GM10266 (cell line): ENCODE results near the gene AGA.

Experiments used
- DNase-seq: peaks from one replicate; pipeline ENCODE4 v3.0.0; 2012; ENCODE audit errors: extremely low spot score
- CTCF ChIP-seq: IDR thresholded peaks from 2 replicates; pipeline ENCODE4 v1.5.1; 2012; ENCODE audit warnings: mild to moderate bottlenecking, low read depth; ENCODE audit not compliant: control insufficient read depth, insufficient read depth; ENCODE audit errors: missing control alignments

AGA gene

GRCh38 chr4:177461606-177462005 lies 19.4 kb upstream of the AGA start:
- no peak for TF ChIP-seq CTCF
- no peak for DNase-seq

- no peak for DNase-seq
- TF ChIP-seq CTCF, result no peak
Measured at GRCh38 chr4:177460460-177460859, 18.2 kb upstream of the AGA start.

GRCh38 chr4:177455561-177455970 lies 13.3 kb upstream of the AGA start:
- no peak for DNase-seq

GRCh38 chr4:177453116-177453515 lies 10.9 kb upstream of the AGA start:
- no peak for TF ChIP-seq CTCF
- no peak for DNase-seq

More at GRCh38 chr4:177455561-177455970, 13.3 kb upstream of the AGA start:
- no peak for TF ChIP-seq CTCF

- DNase-seq, result no peak
- TF ChIP-seq CTCF, result no peak
Measured at GRCh38 chr4:177451108-177451500, 8.9 kb upstream of the AGA start.

GRCh38 chr4:177450426-177451107 lies 8.3 kb upstream of the AGA start:
- no peak for TF ChIP-seq CTCF
- DNase-seq, result no peak

- no peak for DNase-seq
- no peak for TF ChIP-seq CTCF
Measured at GRCh38 chr4:177448850-177449249, 6.6 kb upstream of the AGA start.
